ENCODE data around the gene EPHA5. TPM values are rescaled to one million over a fixed set of nuclear protein-coding genes. Genes with fewer than 3 reads are reported as not detected.

EPHA5 gene
- polyA plus RNA-seq, 3 donors, result not detected

- Mint-ChIP-seq H3K4me1 (no peaks in the 10 kb centered on the region), H3K9me3 (no peaks in the 10 kb centered on the region), H3K4me3 (no peak overlapping the region), H3K27ac (no peak overlapping the region), H3K27me3 (ENCODE audit: low read depth in 3 of 3) (no peaks in the 10 kb centered on the region), H3K36me3 (no peaks in the 10 kb centered on the region)
- no peak overlapping the region for H3K4me2 ChIP-seq (replicated peaks; ENCODE audit: extremely low read depth, low read length, poor library complexity, severe bottlenecking)
- H3K4me3 ChIP-seq (replicated peaks in 1 of 3; ENCODE audit: low read depth in 2 of 3, low read length in 3 of 3), result no peak overlapping the region
- H3K27me3 ChIP-seq (ENCODE audit: control insufficient read depth in 2 of 2, insufficient read depth in 2 of 2, low read length in 2 of 2), result no peaks in the 10 kb centered on the region
- no peaks in the 10 kb centered on the region for H3K9me3 ChIP-seq (replicated peaks in 1 of 2; ENCODE audit: control insufficient read depth in 1 of 2, insufficient read depth in 1 of 2, low read length in 2 of 2)
- no peaks in the 10 kb centered on the region for H3K4me1 ChIP-seq (ENCODE audit: control insufficient read depth in 1 of 2, insufficient read depth in 2 of 2, low read length in 2 of 2)
- no peak overlapping the region for H2AFZ ChIP-seq (ENCODE audit: insufficient read depth, low read depth, low read length, poor library complexity, severe bottlenecking)
- H3K9ac ChIP-seq (ENCODE audit: insufficient read depth, low read length, poor library complexity, severe bottlenecking), result no peak overlapping the region
- no peaks in the 10 kb centered on the region for H3K79me2 ChIP-seq (ENCODE audit: insufficient read depth, low read length)
- no peak overlapping the region for H3K27ac ChIP-seq (ENCODE audit: low read depth in 1 of 2, low read length in 2 of 2)
- DNase-seq, result no peak
- H3K36me3 ChIP-seq (replicated peaks in 1 of 2; ENCODE audit: control insufficient read depth in 1 of 2, insufficient read depth in 2 of 2, low read length in 2 of 2), result no peaks in the 10 kb centered on the region
- TF ChIP-seq, protein P1, sequence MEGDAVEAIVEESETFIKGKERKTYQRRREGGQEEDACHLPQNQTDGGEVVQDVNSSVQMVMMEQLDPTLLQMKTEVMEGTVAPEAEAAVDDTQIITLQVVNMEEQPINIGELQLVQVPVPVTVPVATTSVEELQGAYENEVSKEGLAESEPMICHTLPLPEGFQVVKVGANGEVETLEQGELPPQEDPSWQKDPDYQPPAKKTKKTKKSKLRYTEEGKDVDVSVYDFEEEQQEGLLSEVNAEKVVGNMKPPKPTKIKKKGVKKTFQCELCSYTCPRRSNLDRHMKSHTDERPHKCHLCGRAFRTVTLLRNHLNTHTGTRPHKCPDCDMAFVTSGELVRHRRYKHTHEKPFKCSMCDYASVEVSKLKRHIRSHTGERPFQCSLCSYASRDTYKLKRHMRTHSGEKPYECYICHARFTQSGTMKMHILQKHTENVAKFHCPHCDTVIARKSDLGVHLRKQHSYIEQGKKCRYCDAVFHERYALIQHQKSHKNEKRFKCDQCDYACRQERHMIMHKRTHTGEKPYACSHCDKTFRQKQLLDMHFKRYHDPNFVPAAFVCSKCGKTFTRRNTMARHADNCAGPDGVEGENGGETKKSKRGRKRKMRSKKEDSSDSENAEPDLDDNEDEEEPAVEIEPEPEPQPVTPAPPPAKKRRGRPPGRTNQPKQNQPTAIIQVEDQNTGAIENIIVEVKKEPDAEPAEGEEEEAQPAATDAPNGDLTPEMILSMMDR (IDR thresholded peaks at IDR 0.05), result no peak
- H4K20me1 ChIP-seq (ENCODE audit: insufficient read depth, low read length), result no peaks in the 10 kb centered on the region
- intact Hi-C loops (cut with micrococcal nuclease), result no loop called here
Measured at GRCh38 chr4:65420036-65420435, 250.3 kb downstream of the EPHA5 start.

DNA sequence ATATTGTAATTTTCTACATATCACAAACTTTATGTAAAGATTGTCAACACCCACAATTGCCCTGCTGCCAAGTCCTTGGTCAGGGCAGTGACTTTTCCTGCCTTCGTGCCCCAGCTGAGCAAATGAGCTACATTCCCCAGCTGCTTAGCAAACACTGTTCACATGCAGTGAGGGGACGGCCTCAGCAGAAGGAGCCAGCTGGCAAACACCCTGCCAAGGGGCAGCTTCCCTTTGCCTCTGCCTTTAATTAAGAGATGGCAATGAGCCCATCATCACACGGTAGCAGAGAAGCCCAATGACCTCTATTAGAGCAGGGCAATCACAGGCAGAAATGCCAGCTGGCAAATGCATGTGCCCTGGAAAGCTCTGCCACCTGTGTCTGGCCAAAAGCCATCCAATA, 253.4 kb downstream of the EPHA5 start:
- no peak for DNase-seq
- no peaks in the 10 kb centered on the region for H3K9me3 ChIP-seq (replicated peaks in 1 of 2; ENCODE audit: control insufficient read depth in 1 of 2, insufficient read depth in 1 of 2, low read length in 2 of 2)
- no peak overlapping the region for H3K27ac Mint-ChIP-seq
- H3K27ac ChIP-seq (ENCODE audit: low read depth in 1 of 2, low read length in 2 of 2), result no peak overlapping the region
- intact Hi-C loops (cut with micrococcal nuclease), result no loop called here
- H3K36me3 ChIP-seq (replicated peaks in 1 of 2; ENCODE audit: control insufficient read depth in 1 of 2, insufficient read depth in 2 of 2, low read length in 2 of 2), result no peaks in the 10 kb centered on the region
- H3K79me2 ChIP-seq (ENCODE audit: insufficient read depth, low read length), result no peaks in the 10 kb centered on the region
- H3K4me3 Mint-ChIP-seq, result no peak overlapping the region
- no peaks in the 10 kb centered on the region for H3K9me3 Mint-ChIP-seq
- no peaks in the 10 kb centered on the region for H3K27me3 ChIP-seq (ENCODE audit: control insufficient read depth in 2 of 2, insufficient read depth in 2 of 2, low read length in 2 of 2)
- H3K27me3 Mint-ChIP-seq (ENCODE audit: low read depth in 3 of 3), result no peaks in the 10 kb centered on the region
- no peak overlapping the region for H3K9ac ChIP-seq (ENCODE audit: insufficient read depth, low read length, poor library complexity, severe bottlenecking)
- no peak overlapping the region for H3K4me2 ChIP-seq (replicated peaks; ENCODE audit: extremely low read depth, low read length, poor library complexity, severe bottlenecking)
- TF ChIP-seq, protein P1 (IDR thresholded peaks at IDR 0.05), result no peak
- H2AFZ ChIP-seq (ENCODE audit: insufficient read depth, low read depth, low read length, poor library complexity, severe bottlenecking), result no peak overlapping the region
- no peaks in the 10 kb centered on the region for H3K36me3 Mint-ChIP-seq
- 75% methylated on average over 3 of the region's 3 CpGs for WGBS (ENCODE audit: insufficient coverage)
- no peaks in the 10 kb centered on the region for H3K4me1 ChIP-seq (ENCODE audit: control insufficient read depth in 1 of 2, insufficient read depth in 2 of 2, low read length in 2 of 2)
- H3K4me1 Mint-ChIP-seq, result no peaks in the 10 kb centered on the region
- no peaks in the 10 kb centered on the region for H4K20me1 ChIP-seq (ENCODE audit: insufficient read depth, low read length)
- no peak overlapping the region for H3K4me3 ChIP-seq (replicated peaks in 1 of 3; ENCODE audit: low read depth in 2 of 3, low read length in 3 of 3)
